ENCODE data around the gene TNFSF15.
A peak's percentile ranks its signal among the peaks of the same experiment; 100 is the strongest.

Gene TNFSF15

GRCh38 chr9:114805670-114806525, at the start of gene TNFSF15:
Gene TNFSF15, minus strand, starts transcription at chr9:114806039. Its CDS starts 27 bp downstream, at chr9:114806012.
- no peak for DNase-seq

GRCh38 chr9:114855488-114855887, 49.6 kb upstream of the TNFSF15 start:
- DNase-seq: peak; percentile 47

DNA sequence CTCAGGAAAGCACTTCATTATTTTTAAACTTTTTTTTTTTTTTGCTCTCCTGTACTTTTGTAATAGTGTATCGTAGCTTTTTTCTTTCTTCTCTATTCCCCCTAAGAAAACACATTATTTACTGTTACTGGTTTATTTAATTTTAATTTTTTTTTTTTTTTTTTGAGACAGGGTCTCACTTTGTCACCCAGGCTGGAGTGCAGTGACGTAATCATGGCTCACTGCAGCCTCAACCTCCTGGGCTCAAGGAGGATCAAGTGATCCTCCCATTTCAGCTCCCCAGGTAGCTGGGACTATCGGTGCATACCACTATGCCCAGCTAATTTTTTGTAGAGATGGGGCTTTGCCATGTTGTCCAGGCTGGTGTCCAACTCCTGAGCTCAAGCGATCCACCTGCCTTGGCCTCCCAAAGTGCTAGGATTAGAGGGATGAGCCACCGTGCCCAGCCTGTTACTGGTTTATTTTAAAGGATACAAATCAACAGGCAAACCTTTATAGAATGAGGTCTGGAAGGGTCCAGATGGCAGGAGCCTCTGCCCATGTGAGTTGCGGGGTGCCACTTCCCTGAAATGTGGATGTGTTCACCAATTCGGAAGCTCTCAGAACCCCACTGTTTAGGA, 49.0 kb upstream of the TNFSF15 start:
- no peak for DNase-seq

GRCh38 chr9:114853071-114853855, 47.4 kb upstream of the TNFSF15 start:
- DNase-seq: no peak

- DNase-seq: peak; percentile 90
Measured at GRCh38 chr9:114852050-114852594, 46.3 kb upstream of the TNFSF15 start.

DNA sequence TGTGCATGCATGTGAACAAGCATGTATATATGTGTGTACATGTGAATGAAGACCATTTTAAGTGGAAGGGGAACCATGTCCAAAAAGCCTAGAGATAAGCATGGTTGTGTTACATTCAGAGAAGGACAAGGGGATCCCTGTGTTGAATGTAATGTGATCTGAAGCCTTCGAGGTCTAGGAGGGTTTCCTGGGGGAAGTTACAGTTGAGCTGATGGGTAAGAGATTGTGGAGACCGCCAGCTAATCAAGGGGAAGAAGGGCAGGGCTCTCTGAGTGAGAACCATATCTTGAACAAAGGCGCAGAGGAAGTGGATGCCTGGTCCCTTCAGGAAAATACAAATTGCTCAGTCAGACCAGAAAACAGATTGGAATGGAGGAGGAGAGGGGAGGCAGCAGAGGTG, 45.5 kb upstream of the TNFSF15 start:
- DNase-seq: no peak

GRCh38 chr9:114850871-114851270, 45.0 kb upstream of the TNFSF15 start:
- DNase-seq: peak; percentile 59

DNA sequence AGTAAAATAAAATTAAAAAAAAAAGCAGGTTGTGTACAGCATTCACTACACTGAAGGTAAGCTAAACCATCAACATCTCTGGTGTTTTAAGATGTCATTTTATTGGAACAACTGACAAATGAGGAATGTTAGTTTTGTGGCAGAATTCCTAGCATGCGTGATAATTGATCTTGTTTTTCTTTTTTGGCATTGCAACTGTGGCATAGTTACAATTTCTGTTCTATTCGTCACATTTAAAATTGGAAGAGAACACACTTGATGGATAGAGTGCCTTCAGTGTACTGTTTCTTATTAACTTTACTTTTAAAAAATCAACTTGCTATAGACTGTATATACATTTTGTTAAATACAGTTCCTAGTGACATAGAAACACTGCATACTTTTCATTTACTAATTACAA, 43.6 kb upstream of the TNFSF15 start:
- DNase-seq: peak; percentile 81

DNA sequence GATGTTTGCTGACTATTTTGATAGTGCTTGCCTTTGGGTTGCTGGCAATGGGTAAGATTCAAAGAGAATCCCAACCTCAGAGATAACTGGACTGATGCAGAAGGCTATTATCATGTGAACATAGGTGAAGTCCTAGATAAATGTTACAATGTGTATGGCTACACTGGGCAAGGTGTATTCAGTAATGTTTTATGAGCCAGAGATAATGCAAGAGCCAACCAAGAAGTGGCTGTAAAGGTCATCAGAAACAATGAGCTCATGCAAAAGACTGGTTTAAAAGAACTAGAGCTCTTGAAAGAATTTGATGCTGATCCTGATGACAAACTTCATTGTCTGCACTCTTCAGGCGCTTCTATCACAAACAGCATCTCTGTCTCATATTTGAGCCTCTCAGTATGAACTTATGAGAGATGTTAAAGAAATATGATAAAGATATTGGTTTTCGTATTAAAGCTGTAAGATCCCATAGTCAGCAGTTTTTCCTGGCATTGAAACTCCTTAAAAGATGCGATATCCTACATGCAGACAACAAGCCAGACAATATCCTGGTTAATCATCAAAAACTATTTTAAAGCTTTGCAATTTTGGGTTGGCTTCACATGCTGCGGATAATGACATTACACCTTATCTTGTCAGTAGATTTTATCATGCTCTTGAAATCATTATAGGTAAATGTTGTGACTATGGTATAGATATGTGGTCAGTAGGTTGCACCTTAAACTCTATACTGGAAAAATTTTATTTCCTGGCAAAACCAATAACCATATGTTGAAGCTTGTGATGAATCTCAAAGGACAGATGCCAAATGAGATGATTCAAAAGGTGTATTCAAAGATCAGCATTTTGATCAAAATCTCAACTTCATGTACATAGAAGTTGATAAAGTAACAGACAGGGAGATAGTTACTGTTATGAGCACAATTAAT, 41.9 kb upstream of the TNFSF15 start:
- no peak for DNase-seq

DNA sequence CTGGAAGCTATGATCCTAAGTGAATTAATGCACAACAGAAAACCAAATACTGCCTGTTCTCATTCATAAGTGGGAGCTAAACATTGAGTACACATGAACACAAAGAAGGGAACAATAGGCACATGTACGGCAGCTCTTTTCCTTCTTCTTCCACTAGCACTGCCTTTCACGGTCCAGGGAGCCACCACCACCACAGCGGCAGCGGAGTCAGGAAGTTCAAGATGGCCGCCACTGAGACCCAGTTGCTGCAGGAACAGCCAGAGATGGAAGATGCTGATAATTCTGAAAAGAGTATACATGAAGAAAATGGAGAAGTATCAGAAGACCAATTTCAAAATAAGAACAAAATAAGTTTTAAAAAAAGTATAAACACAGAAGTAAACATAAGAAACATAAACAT, 39.5 kb upstream of the TNFSF15 start:
- no peak for DNase-seq

GRCh38 chr9:114844766-114845165, 38.9 kb upstream of the TNFSF15 start:
- DNase-seq: no peak

GRCh38 chr9:114837923-114838322, 32.1 kb upstream of the TNFSF15 start:
- DNase-seq: peak; percentile 48

- DNase-seq: peak; percentile 79
Measured at GRCh38 chr9:114836769-114837168, 30.9 kb upstream of the TNFSF15 start.

- no peak for DNase-seq
Measured at GRCh38 chr9:114834386-114834785, 28.5 kb upstream of the TNFSF15 start.

DNA sequence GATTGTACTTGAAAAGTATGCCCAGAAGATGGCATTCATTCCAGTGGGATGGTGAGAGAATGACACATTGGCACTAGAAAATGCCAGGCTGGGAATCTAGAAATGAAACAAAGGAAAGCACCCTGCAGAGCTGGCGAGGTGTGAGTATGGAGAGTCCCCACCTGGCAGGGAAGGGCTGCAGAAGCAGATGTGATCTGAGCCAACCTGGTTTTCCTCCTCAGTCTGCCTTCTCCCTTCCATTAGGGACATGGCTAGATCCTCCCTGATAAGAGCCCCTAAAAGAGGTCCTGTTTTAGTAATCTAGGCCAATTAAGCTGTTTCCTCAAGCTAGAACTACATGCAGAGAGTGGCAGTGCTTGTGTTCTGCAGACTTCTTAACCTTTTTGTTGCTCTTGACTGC, 24.7 kb upstream of the TNFSF15 start:
- no peak for DNase-seq

- DNase-seq: peak; percentile 48
Measured at GRCh38 chr9:114829574-114830440, 24.0 kb upstream of the TNFSF15 start.

DNA sequence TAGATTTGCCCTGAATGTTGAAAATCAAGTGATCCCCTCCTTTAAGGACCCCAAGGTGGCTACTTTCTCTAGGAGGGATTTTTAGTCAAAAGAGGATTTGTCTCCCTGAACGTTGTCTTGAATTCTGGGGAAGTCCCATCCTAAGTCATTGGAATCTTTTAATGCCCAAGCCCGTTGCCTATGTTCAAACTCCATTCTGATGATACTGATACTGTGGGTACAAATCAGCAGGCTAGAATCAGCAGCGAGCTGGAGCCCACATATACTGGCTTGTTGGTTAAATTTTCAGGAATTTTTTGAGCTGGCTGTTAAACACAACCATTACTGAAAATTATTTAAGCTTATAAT, 22.4 kb upstream of the TNFSF15 start:
- DNase-seq: no peak

- DNase-seq: no peak
Measured at GRCh38 chr9:114827641-114828302, 21.9 kb upstream of the TNFSF15 start.

DNA sequence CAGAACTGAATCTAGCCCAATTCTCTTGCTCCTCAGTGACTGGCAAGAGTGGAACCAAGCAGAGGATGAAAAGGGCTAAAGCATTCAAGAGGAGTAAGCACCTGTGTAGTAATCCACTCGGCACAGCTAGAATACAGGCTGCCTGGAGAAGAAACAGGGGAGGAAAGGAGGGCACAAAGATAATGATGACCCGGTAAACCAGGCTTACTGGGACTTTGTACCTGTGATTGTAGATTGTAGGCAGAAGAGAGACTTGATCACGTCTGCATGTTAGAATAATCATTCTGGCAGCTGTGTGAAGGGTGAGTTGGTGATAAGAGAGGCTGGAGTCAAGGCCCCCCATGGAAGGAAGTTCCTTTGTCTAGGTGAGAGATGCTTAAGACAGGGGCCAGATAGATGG, 20.6 kb upstream of the TNFSF15 start:
- DNase-seq: no peak

DNA sequence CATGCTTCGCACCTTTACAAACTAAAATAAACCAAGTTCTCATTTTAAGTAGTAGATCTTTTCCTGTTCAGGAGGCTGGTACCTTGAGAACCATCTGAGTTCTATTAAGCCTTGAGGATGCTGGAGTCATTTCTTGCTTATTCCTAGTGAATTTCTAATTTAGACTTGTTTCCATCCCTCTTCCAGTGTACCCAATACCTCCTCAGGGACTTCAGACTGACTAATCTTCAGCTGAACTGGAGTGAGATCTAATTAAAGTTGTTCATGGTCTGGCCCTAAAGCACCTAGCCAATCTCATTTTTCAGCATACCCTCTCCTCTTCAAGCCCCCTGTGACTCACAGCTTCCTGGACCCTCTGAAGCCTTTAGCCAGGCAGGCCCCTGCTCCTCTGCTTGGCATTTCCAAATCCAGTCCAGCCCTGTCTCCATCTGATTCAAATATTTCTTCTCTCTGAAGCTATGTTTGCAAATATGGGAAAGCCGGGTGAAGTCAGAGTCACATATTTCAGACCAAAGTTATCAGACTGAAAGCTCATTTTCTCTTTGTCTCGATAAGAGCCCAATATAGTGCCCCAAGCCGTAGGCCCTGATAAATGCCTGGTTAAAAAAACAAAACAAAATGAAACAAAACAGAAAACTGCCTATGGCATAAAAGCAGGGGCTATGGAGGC, 19.4 kb upstream of the TNFSF15 start:
- no peak for DNase-seq
